K562 (cell line): ENCODE results near the gene WNT16. TPM values are rescaled to one million over a fixed set of nuclear protein-coding genes. Genes with fewer than 3 reads are reported as not detected.
A peak's percentile ranks its signal among the peaks of the same experiment; 100 is the strongest.

Source experiments
- ATAC-seq: fragments of 200-7000 bp; cut with Tn5 transposase; 3 replicates; pipeline ENCODE4 v1.9.1; 2020; ENCODE audit warnings: moderate library complexity
- BruUV-seq: library from RNA; stranded (reverse); fragments of 400-500 nt; replicated peaks from 2 replicates; lab custom pipeline; 2021; lab: Mats Ljungman, UMichigan
- CTCF ChIA-PET: fragments of 300-600 bp; formaldehyde crosslinking; extraction: SDS; loops from one replicate; lab custom pipeline; 2021; ENCODE audit warnings: low intra/inter-chr PET ratio; lab: Yijun Ruan, JAX
- POLR2A ChIA-PET: fragments of 300-600, 350-650 bp; sonication (Branson Sonifier 250); formaldehyde crosslinking; extraction: SDS; loops from one replicate; lab custom pipeline; 2021; ENCODE audit warnings: antibody characterized with exemption, inconsistent platforms; lab: Yijun Ruan, JAX
- DNase-seq, 4 experiments: peaks; one replicate each; pipeline versions ENCODE4 v3.0.0 to v3.0.0-alpha.2; 2011 to 2018; ENCODE audit warnings: low spot score in 3 of 4, mixed read lengths in 3 of 4; ENCODE audit errors: extremely low read depth in 1 of 4
- FAIRE-seq: peaks from 2 replicates; lab custom pipeline; 2011; peaks lifted over from hg19 to GRCh38; lab: Jason Lieb, UNC
- H2AFZ ChIP-seq: 2 replicates; pipeline ENCODE4 v1.6.0; 2011; ENCODE audit warnings: low read depth, low read length, control low read depth, inconsistent platforms
- H3K27ac ChIP-seq: fragments of 200-600 bp; 3 replicates; pipeline ENCODE4 v1.8.0; 2011; ENCODE audit warnings: low read depth, mild to moderate bottlenecking, control low read depth, inconsistent platforms, low read length, moderate library complexity, mixed read lengths; ENCODE audit errors: extremely low read depth
- H3K27me3 ChIP-seq, 2 experiments: fragments of 300-600 bp in 1 of 2; 2 replicates in 1 of 2; 3 replicates in 1 of 2; pipeline versions ENCODE4 v1.6.0 to v1.8.0; 2011; ENCODE audit warnings: inconsistent platforms in 2 of 2, low read length in 2 of 2, mild to moderate bottlenecking in 1 of 2, mixed read lengths in 1 of 2, moderate library complexity in 1 of 2; ENCODE audit not compliant: control insufficient read depth in 2 of 2, insufficient read depth in 2 of 2
- H3K36me3 ChIP-seq: fragments of 300-600 bp; 3 replicates; pipeline ENCODE4 v1.8.0; 2011; ENCODE audit warnings: mild to moderate bottlenecking, low read length, inconsistent platforms; ENCODE audit not compliant: control insufficient read depth, insufficient read depth
- H3K4me1 ChIP-seq, 2 experiments: fragments of 200-600 bp in 1 of 2; replicated peaks in 1 of 2; 2 replicates in 1 of 2; 3 replicates in 1 of 2; pipeline versions ENCODE4 v1.5.1 to v1.8.0; 2011; ENCODE audit warnings: inconsistent platforms in 2 of 2, low read length in 2 of 2, mild to moderate bottlenecking in 1 of 2, mixed read lengths in 1 of 2, moderate library complexity in 1 of 2; ENCODE audit not compliant: control insufficient read depth in 2 of 2, insufficient read depth in 2 of 2
- H3K4me2 ChIP-seq: 2 replicates; pipeline ENCODE4 v1.6.1; 2011; ENCODE audit warnings: low read length, control low read depth, inconsistent platforms, mixed read lengths; ENCODE audit not compliant: insufficient read depth
- H3K4me3 ChIP-seq: fragments of 200-600 bp; sonication (generic), shearing (Covaris generic); 2 replicates; pipeline ENCODE4 v1.5.1; 2016; ENCODE audit warnings: control low read depth, inconsistent platforms
- H3K79me2 ChIP-seq: fragments of 200-600 bp; 3 replicates; pipeline ENCODE4 v1.8.0; 2011; ENCODE audit warnings: low read length, inconsistent platforms; ENCODE audit not compliant: control insufficient read depth, insufficient read depth
- H3K9ac ChIP-seq, 2 experiments: 2 replicates each; pipeline versions ENCODE4 v1.6.0 to v1.6.1; 2011; ENCODE audit warnings: low read depth in 2 of 2, low read length in 2 of 2, control low read depth in 1 of 2, inconsistent platforms in 1 of 2, mild to moderate bottlenecking in 1 of 2, mixed read lengths in 1 of 2; ENCODE audit not compliant: insufficient read depth in 1 of 2
- H3K9me1 ChIP-seq: one replicate; pipeline ENCODE4 v1.6.0; 2011; ENCODE audit warnings: inconsistent platforms, mild to moderate bottlenecking, low read length, moderate library complexity; ENCODE audit not compliant: control insufficient read depth, insufficient read depth
- H3K9me3 ChIP-seq: replicated peaks from 2 replicates; pipeline ENCODE4 v1.5.1; 2011; ENCODE audit warnings: low read depth, low read length, inconsistent platforms; ENCODE audit not compliant: control insufficient read depth, insufficient read depth
- H4K20me1 ChIP-seq: replicated peaks from 2 replicates; pipeline ENCODE4 v1.6.1; 2011; ENCODE audit warnings: low read length, inconsistent platforms, mixed read lengths; ENCODE audit not compliant: control insufficient read depth, insufficient read depth
- CTCF ChIP-seq, 3 experiments: IDR thresholded peaks in 2 of 3; conservative IDR thresholded peaks in 1 of 3; 2 replicates each; pipeline ENCODE4 v1.5.1; 2011 to 2012; ENCODE audit warnings: low read length in 3 of 3, mild to moderate bottlenecking in 3 of 3, control low read depth in 2 of 3, improper control_type of control experiment in 1 of 3, inconsistent platforms in 1 of 3, low read depth in 1 of 3, mixed read lengths in 1 of 3, moderate library complexity in 1 of 3; ENCODE audit not compliant: insufficient read depth in 2 of 3
- RREB1 ChIP-seq: fragments of 250-450 bp; sonication (Bioruptor Pico); IDR thresholded peaks from 2 replicates; pipeline ENCODE4 v1.4.0; 2020
- in situ Hi-C: fragments of 300-500 bp; cut with MboI; formaldehyde crosslinking; loops from 4 replicates; pipeline ENCODE4 v1.15.0; 2018; ENCODE audit warnings: inconsistent platforms, mixed read lengths
- intact Hi-C: fragments of 100-400 bp; cut with micrococcal nuclease; formaldehyde crosslinking; loops from 2 replicates; pipeline ENCODE4 v1.14.2; 2022
- polyA plus RNA-seq, 8 experiments: library from polyadenylated mRNA; depleted of rRNA in 4 of 8; stranded (reverse) in 5 of 8; unstranded in 3 of 8; fragments of >200 nt; fragmentation: Nextera tagmentation in 2 of 8; fragmentation: Illumina TruSeq in 1 of 8; extraction: Ambion mirVana in 2 of 8; extraction: Trizol in 1 of 8; gene quantifications; 2 replicates each; pipeline versions ENCODE4 v1.2.1 to v1.2.3, GENCODE V29; 2011 to 2014; ENCODE audit warnings: inconsistent platforms in 1 of 8, missing spikeins in 1 of 8
- total RNA-seq, 7 experiments: library from RNA; depleted of rRNA in 6 of 7; stranded (reverse); fragments of >200 nt in 6 of 7; fragmentation: Illumina TruSeq in 2 of 7; extraction: Trizol in 2 of 7; gene quantifications; 2 replicates each; pipeline versions ENCODE4 v1.2.1 to v1.2.3, GENCODE V29; 2011 to 2021; ENCODE audit warnings: low replicate concordance in 1 of 7

The WNT16 gene
- total and polyA plus RNA-seq, 9 of the 15 experiments (the other 6 are each of a cell fraction or from before 2014, with no cell fraction given) = 0.06 to 0.07 TPM; not detected in 7

- Histone ChIP-seq H3K9me1 (no peaks in the 10 kb centered on the region), H3K9ac (no peak overlapping the region), H2AFZ (no peak overlapping the region), H3K4me1 (no peaks in the 10 kb centered on the region), H4K20me1 (no peaks in the 10 kb centered on the region), H3K79me2 (no peaks in the 10 kb centered on the region), H3K27ac (no peak overlapping the region), H3K27me3 (no peaks in the 10 kb centered on the region), H3K9me3 (no peaks in the 10 kb centered on the region), H3K4me3 (no peak overlapping the region), H3K4me2 (no peak overlapping the region), H3K36me3 (peaks cover 74% of the 10 kb centered on the region)
- no TSS peak for BruUV-seq
- TF ChIP-seq RREB1 (CRISPR knock-in tag) (no peak), CTCF (IDR thresholded peaks at IDR 0.05 in 2 of 3, conservative IDR thresholded peaks at IDR 0.05 in 1 of 3; ENCODE audit: insufficient read depth in 2 of 3, low read depth in 1 of 3, low read length in 3 of 3) (peak in 1 of 3 experiments; percentile 4; a peak in 1 of 6 replicates)
- ATAC-seq = peak; percentile 44; the same call in 1 of the 3 replicates
- FAIRE-seq = no peak
- no peak for DNase-seq
- ChIA-PET POLR2A (interaction anchor here (0.8 to 1.6 kb wide), 4 partner anchors 11 to 23 kb away, joined by 3 to 5 read pairs (median 4); partner anchors contain the start of gene FAM3C), CTCF (no interaction called here)
- in situ Hi-C loops = loop anchor here (25.0 kb wide), 1 partner anchor 614 kb away; no protein-coding TSS in a partner anchor
- intact Hi-C loops = no loop called here
These were observed 44.4 kb downstream of the WNT16 start for GRCh38 chr7:121373177-121373576.
